IPS-20b (cell line): ENCODE measurements around the gene EIF5A.

ENCODE experiments used
- H3K27ac ChIP-seq: one replicate; pipeline ENCODE4 v1.5.1; 2013; ENCODE audit warnings: low read length
- H3K27me3 ChIP-seq: 2 replicates; pipeline ENCODE4 v1.6.1; 2013; ENCODE audit warnings: mild to moderate bottlenecking, low read length, inconsistent platforms; ENCODE audit not compliant: insufficient read depth
- H3K36me3 ChIP-seq: 2 replicates; pipeline ENCODE4 v1.6.1; 2013; ENCODE audit warnings: low read depth, mild to moderate bottlenecking, inconsistent platforms, low read length, moderate library complexity; ENCODE audit not compliant: insufficient read depth
- H3K4me1 ChIP-seq: 2 replicates; pipeline ENCODE4 v1.6.1; 2013; ENCODE audit warnings: mild to moderate bottlenecking, control low read depth, inconsistent platforms, low read length, moderate library complexity; ENCODE audit not compliant: insufficient read depth
- H3K4me3 ChIP-seq: 2 replicates; pipeline ENCODE4 v1.5.1; 2013; ENCODE audit warnings: mild to moderate bottlenecking, low read length, inconsistent platforms
- H3K9ac ChIP-seq: 2 replicates; pipeline ENCODE4 v1.6.1; 2013; ENCODE audit warnings: low read depth, mild to moderate bottlenecking, inconsistent platforms, low read length, moderate library complexity
- H3K9me3 ChIP-seq: 2 replicates; pipeline ENCODE4 v1.6.1; 2013; ENCODE audit warnings: mild to moderate bottlenecking, low read depth, low read length, inconsistent platforms; ENCODE audit not compliant: insufficient read depth

Gene EIF5A

GRCh38 chr17:7343250-7343649, 35.8 kb downstream of the EIF5A start:
- Histone ChIP-seq H3K9ac (no peak overlapping the region), H3K9me3 (no peaks in the 10 kb centered on the region), H3K36me3 (no peaks in the 10 kb centered on the region), H3K4me1 (no peaks in the 10 kb centered on the region), H3K27ac (no peak overlapping the region), H3K4me3 (no peak overlapping the region), H3K27me3 (no peaks in the 10 kb centered on the region)

GRCh38 chr17:7346761-7347614, 39.6 kb downstream of the EIF5A start:
- no peak overlapping the region for H3K9ac ChIP-seq
- H3K4me3 ChIP-seq: no peak overlapping the region

GRCh38 chr17:7347630-7348477, 40.4 kb downstream of the EIF5A start:
- H3K4me3 ChIP-seq: no peak overlapping the region
- no peak overlapping the region for H3K9ac ChIP-seq
- H3K9me3 ChIP-seq: no peaks in the 10 kb centered on the region
- H3K27ac ChIP-seq: no peak overlapping the region
- no peaks in the 10 kb centered on the region for H3K36me3 ChIP-seq
- peaks cover 11% of the 10 kb centered on the region; the same call in 1 of the 2 replicates for H3K4me1 ChIP-seq
- peaks cover 14% of the 10 kb centered on the region for H3K27me3 ChIP-seq

More at GRCh38 chr17:7346761-7347614, 39.6 kb downstream of the EIF5A start:
- H3K9me3 ChIP-seq: no peaks in the 10 kb centered on the region
- peaks cover 9% of the 10 kb centered on the region for H3K27me3 ChIP-seq
- no peak overlapping the region for H3K27ac ChIP-seq
- H3K4me1 ChIP-seq: peaks cover 7% of the 10 kb centered on the region; the same call in 1 of the 2 replicates
- no peaks in the 10 kb centered on the region for H3K36me3 ChIP-seq

GRCh38 chr17:7348478-7349242, 41.2 kb downstream of the EIF5A start:
- Histone ChIP-seq H3K27me3 (peaks cover 17% of the 10 kb centered on the region), H3K9ac (no peak overlapping the region)

GRCh38 chr17:7351665-7352502, 44.5 kb downstream of the EIF5A start, which contains the start of gene KCTD11:
Gene KCTD11, plus strand, starts transcription at chr17:7352162.
- Histone ChIP-seq H3K9ac (peak within 1 kb of the TSS; percentile 80), H3K27ac (no peak within 1 kb of the TSS), H3K36me3 (no peaks in the 10 kb centered on the region), H3K4me1 (peaks cover 22% of the 10 kb centered on the region), H3K4me3 (peak within 1 kb of the TSS; percentile 82), H3K27me3 (peaks cover 17% of the 10 kb centered on the region), H3K9me3 (no peaks in the 10 kb centered on the region)

More at GRCh38 chr17:7348478-7349242, 41.2 kb downstream of the EIF5A start:
- H3K27ac ChIP-seq: no peak overlapping the region
- H3K9me3 ChIP-seq: no peaks in the 10 kb centered on the region
- no peak overlapping the region for H3K4me3 ChIP-seq
- H3K4me1 ChIP-seq: peaks cover 12% of the 10 kb centered on the region; the same call in 1 of the 2 replicates
- no peaks in the 10 kb centered on the region for H3K36me3 ChIP-seq

GRCh38 chr17:7352503-7352889, 45.1 kb downstream of the EIF5A start:
- H3K27me3 ChIP-seq: peaks cover 17% of the 10 kb centered on the region
- H3K36me3 ChIP-seq: no peaks in the 10 kb centered on the region
- no peaks in the 10 kb centered on the region for H3K9me3 ChIP-seq
- peak overlapping the region; percentile 80 for H3K9ac ChIP-seq
- H3K4me1 ChIP-seq: peaks cover 22% of the 10 kb centered on the region
- H3K27ac ChIP-seq: no peak overlapping the region
- H3K4me3 ChIP-seq: peak overlapping the region; percentile 82

- Histone ChIP-seq H3K4me1 (peaks cover 22% of the 10 kb centered on the region), H3K27me3 (peaks cover 17% of the 10 kb centered on the region), H3K9ac (no peak overlapping the region), H3K27ac (no peak overlapping the region), H3K36me3 (no peaks in the 10 kb centered on the region), H3K4me3 (peak overlapping the region; percentile 82; the same call in 1 of the 2 replicates), H3K9me3 (no peaks in the 10 kb centered on the region)
Observed at GRCh38 chr17:7352910-7353635, 45.6 kb downstream of the EIF5A start.

- H3K9ac ChIP-seq: no peak overlapping the region
- no peak overlapping the region for H3K27ac ChIP-seq
- peaks cover 17% of the 10 kb centered on the region for H3K27me3 ChIP-seq
- H3K4me1 ChIP-seq: peaks cover 21% of the 10 kb centered on the region
- no peak overlapping the region for H3K4me3 ChIP-seq
- H3K9me3 ChIP-seq: no peaks in the 10 kb centered on the region
- H3K36me3 ChIP-seq: no peaks in the 10 kb centered on the region
Observed at GRCh38 chr17:7354262-7354843, 46.9 kb downstream of the EIF5A start.

- Histone ChIP-seq H3K4me1 (peaks cover 15% of the 10 kb centered on the region), H3K4me3 (peak within 1 kb of the TSS; percentile 58; the same call in 1 of the 2 replicates)
Observed at GRCh38 chr17:7355053-7355452, 47.6 kb downstream of the EIF5A start, which contains the start of gene TMEM95. Gene TMEM95, plus strand, starts transcription at chr17:7355156. Its CDS starts 49 bp downstream, at chr17:7355205.

GRCh38 chr17:7355573-7355972, 48.1 kb downstream of the EIF5A start:
- Histone ChIP-seq H3K9me3 (no peaks in the 10 kb centered on the region), H3K4me3 (peak overlapping the region; percentile 58; the same call in 1 of the 2 replicates), H3K9ac (no peak overlapping the region), H3K27ac (no peak overlapping the region), H3K4me1 (peaks cover 15% of the 10 kb centered on the region), H3K36me3 (no peaks in the 10 kb centered on the region), H3K27me3 (peaks cover 15% of the 10 kb centered on the region)

More at GRCh38 chr17:7355053-7355452, 47.6 kb downstream of the EIF5A start, which contains the start of gene TMEM95:
- H3K9ac ChIP-seq: no peak within 1 kb of the TSS
- H3K36me3 ChIP-seq: no peaks in the 10 kb centered on the region
- H3K9me3 ChIP-seq: no peaks in the 10 kb centered on the region
- peaks cover 17% of the 10 kb centered on the region for H3K27me3 ChIP-seq
- no peak within 1 kb of the TSS for H3K27ac ChIP-seq
